Hepatocyte (in vitro differentiated cells): ENCODE results near the gene RALGAPA2.

Experiments used
- EZH2 ChIP-seq: fragments of 200-600 bp; sonication (generic); IDR thresholded peaks from 2 replicates; pipeline ENCODE4 v1.6.1; 2016; ENCODE audit warnings: antibody characterized with exemption, mild to moderate bottlenecking, borderline replicate concordance
- EZH2phosphoT487 ChIP-seq: fragments of 200-600 bp; sonication (generic); IDR thresholded peaks from one replicate; pipeline ENCODE4 v1.6.1; 2018; ENCODE audit warnings: antibody characterized with exemption, mild to moderate bottlenecking, low read depth, moderate library complexity; ENCODE audit not compliant: unreplicated experiment, severe bottlenecking
- TF ChIP-seq, protein P1 (sequence below): fragments of 200-600 bp; sonication (generic); IDR thresholded peaks from 2 replicates; pipeline ENCODE4 v1.5.1; 2016; ENCODE audit warnings: antibody characterized with exemption, mild to moderate bottlenecking; ENCODE audit not compliant: poor library complexity

DNA sequence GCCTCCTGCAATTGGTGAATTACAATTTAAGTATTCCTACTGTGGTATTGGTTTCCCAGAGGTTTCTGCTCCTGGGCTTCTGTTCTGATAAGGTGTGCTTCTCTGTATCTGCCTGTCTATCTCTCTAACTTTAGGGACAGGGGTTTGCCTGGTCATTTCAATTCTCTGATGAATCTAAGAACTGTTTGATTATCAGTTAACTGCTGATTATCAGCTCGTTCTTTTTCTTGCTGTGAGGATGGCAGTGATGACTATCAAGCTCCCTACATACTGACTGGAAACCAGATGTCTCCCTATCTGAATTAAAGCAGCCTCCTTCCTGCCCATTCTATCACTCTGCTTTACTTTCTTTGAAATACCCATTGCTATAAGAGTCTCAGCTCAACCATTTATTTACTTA is 224.1 kb downstream of the RALGAPA2 start:
- TF ChIP-seq EZH2 (no peak), EZH2phosphoT487 (no peak)
- TF ChIP-seq, protein P1, sequence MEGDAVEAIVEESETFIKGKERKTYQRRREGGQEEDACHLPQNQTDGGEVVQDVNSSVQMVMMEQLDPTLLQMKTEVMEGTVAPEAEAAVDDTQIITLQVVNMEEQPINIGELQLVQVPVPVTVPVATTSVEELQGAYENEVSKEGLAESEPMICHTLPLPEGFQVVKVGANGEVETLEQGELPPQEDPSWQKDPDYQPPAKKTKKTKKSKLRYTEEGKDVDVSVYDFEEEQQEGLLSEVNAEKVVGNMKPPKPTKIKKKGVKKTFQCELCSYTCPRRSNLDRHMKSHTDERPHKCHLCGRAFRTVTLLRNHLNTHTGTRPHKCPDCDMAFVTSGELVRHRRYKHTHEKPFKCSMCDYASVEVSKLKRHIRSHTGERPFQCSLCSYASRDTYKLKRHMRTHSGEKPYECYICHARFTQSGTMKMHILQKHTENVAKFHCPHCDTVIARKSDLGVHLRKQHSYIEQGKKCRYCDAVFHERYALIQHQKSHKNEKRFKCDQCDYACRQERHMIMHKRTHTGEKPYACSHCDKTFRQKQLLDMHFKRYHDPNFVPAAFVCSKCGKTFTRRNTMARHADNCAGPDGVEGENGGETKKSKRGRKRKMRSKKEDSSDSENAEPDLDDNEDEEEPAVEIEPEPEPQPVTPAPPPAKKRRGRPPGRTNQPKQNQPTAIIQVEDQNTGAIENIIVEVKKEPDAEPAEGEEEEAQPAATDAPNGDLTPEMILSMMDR = no peak
